HepG2 (cell line): Measurements from ENCODE around the gene TMUB1. TPM values are rescaled to one million over a fixed set of nuclear protein-coding genes. Genes with fewer than 3 reads are reported as not detected.

ENCODE experiments used
- EED ChIP-seq: sonication (generic); formaldehyde crosslinking; IDR thresholded peaks from 2 replicates; pipeline ENCODE4 v1.5.0; 2020; ENCODE audit warnings: mild to moderate bottlenecking, missing genetic modification reagents
- GATAD1 ChIP-seq: IDR thresholded peaks from 2 replicates; pipeline ENCODE4 v1.6.1; 2016; ENCODE audit warnings: missing genetic modification reagents, missing compliant biosample characterization
- HOXA3 ChIP-seq: sonication (generic); formaldehyde crosslinking; IDR thresholded peaks from 2 replicates; pipeline ENCODE4 v1.5.0; 2020; ENCODE audit warnings: missing genetic modification reagents
- IKZF4 ChIP-seq: sonication (generic); formaldehyde crosslinking; IDR thresholded peaks from 2 replicates; pipeline ENCODE4 v1.5.1; 2020; ENCODE audit warnings: borderline replicate concordance, mild to moderate bottlenecking, low read depth, missing genetic modification reagents; ENCODE audit errors: not compliant biosample characterization
- JDP2 ChIP-seq: sonication (generic); formaldehyde crosslinking; IDR thresholded peaks from 2 replicates; pipeline ENCODE4 v1.8.1; 2022; ENCODE audit warnings: missing genetic modification reagents, borderline replicate concordance
- KDM3A ChIP-seq: IDR thresholded peaks from 2 replicates; pipeline ENCODE4 v1.6.1; 2018; ENCODE audit warnings: low read depth, missing compliant biosample characterization
- KLF15 ChIP-seq: sonication (generic); formaldehyde crosslinking; IDR thresholded peaks from 2 replicates; pipeline ENCODE4 v1.8.1; 2023; ENCODE audit warnings: borderline replicate concordance, mild to moderate bottlenecking, inconsistent platforms, missing genetic modification reagents, mixed read lengths
- MTA1 ChIP-seq: sonication (generic); formaldehyde crosslinking; IDR thresholded peaks from 2 replicates; pipeline ENCODE4 v1.4.0; 2020; ENCODE audit warnings: missing genetic modification reagents, mild to moderate bottlenecking, borderline replicate concordance
- PHF5A ChIP-seq: IDR thresholded peaks from one replicate; pipeline ENCODE4 v1.6.1; 2018; ENCODE audit warnings: low read depth, missing genetic modification reagents; ENCODE audit not compliant: unreplicated experiment
- PRDM15 ChIP-seq: sonication (generic); formaldehyde crosslinking; IDR thresholded peaks from 2 replicates; pipeline ENCODE4 v1.4.0; 2020; ENCODE audit warnings: missing genetic modification reagents
- SALL1 ChIP-seq: sonication (generic); formaldehyde crosslinking; IDR thresholded peaks from 2 replicates; pipeline ENCODE4 v1.8.0; 2022; ENCODE audit warnings: mild to moderate bottlenecking, missing genetic modification reagents
- SNRNP70 ChIP-seq: fragments of 200-400 bp; formaldehyde crosslinking; IDR thresholded peaks from 2 replicates; pipeline ENCODE4 v1.6.1; 2017; ENCODE audit warnings: mild to moderate bottlenecking, low read depth, low read length, moderate library complexity
- SYNCRIP ChIP-seq: fragments of 200-400 bp; formaldehyde crosslinking; IDR thresholded peaks from 2 replicates; pipeline ENCODE4 v1.6.1; 2018; ENCODE audit warnings: mild to moderate bottlenecking, low read depth, low read length; ENCODE audit not compliant: insufficient read depth
- TEF ChIP-seq: sonication (generic); formaldehyde crosslinking; IDR thresholded peaks from 2 replicates; pipeline ENCODE4 v1.5.0; 2020; ENCODE audit warnings: missing genetic modification reagents
- ZBTB33 ChIP-seq: sonication (generic); formaldehyde crosslinking; IDR thresholded peaks from 2 replicates; pipeline ENCODE4 v1.4.0; 2020; ENCODE audit warnings: missing genetic modification reagents
- ZBTB37 ChIP-seq: sonication (generic); formaldehyde crosslinking; IDR thresholded peaks from 2 replicates; pipeline ENCODE4 v1.4.0; 2020; ENCODE audit warnings: mild to moderate bottlenecking, missing genetic modification reagents
- ZFP91 ChIP-seq: sonication (generic); formaldehyde crosslinking; IDR thresholded peaks from 2 replicates; pipeline ENCODE4 v1.9.0; 2022; ENCODE audit warnings: missing genetic modification reagents, mild to moderate bottlenecking, borderline replicate concordance
- ZNF343 ChIP-seq: sonication (generic); formaldehyde crosslinking; IDR thresholded peaks from 2 replicates; pipeline ENCODE4 v1.4.0; 2020; ENCODE audit warnings: mild to moderate bottlenecking, missing genetic modification reagents
- ZNF709 ChIP-seq: sonication (generic); formaldehyde crosslinking; IDR thresholded peaks from 2 replicates; pipeline ENCODE4 v1.5.0; 2020; ENCODE audit warnings: mild to moderate bottlenecking, missing genetic modification reagents
- polyA plus RNA-seq, 8 experiments: library from polyadenylated mRNA; depleted of rRNA in 3 of 8; stranded (reverse) in 7 of 8; unstranded in 1 of 8; fragments of >200 nt; fragmentation: Illumina TruSeq in 4 of 8; extraction: Trizol in 4 of 8; gene quantifications; 2 replicates each; pipeline versions ENCODE4 v1.2.1 to v1.2.3, GENCODE V29; 2011 to 2016; ENCODE audit warnings: low read depth in 4 of 8, missing spikeins in 1 of 8, mixed read lengths in 1 of 8; ENCODE audit not compliant: insufficient read depth in 1 of 8
- total RNA-seq, 5 experiments: library from RNA; depleted of rRNA; stranded (reverse); fragments of >200 nt; fragmentation: Illumina TruSeq; extraction: Trizol; gene quantifications; 2 replicates each; pipeline ENCODE4 v1.2.3, GENCODE V29; 2016; ENCODE audit warnings: low read depth in 1 of 5

Gene TMUB1
- total and polyA plus RNA-seq, 2 of the 13 experiments (the other 11 are each of a cell fraction or from before 2014, with no cell fraction given), result 44.8 to 51.6 TPM

- peak; percentile 80 for TF ChIP-seq ZBTB33
- TF ChIP-seq KDM3A (CRISPR knock-in tag), result 0 out of 2 replicates have a peak, but pooled peaks have one; percentile 35
- no peak for TF ChIP-seq TEF (CRISPR knock-in tag)
- no peak for TF ChIP-seq JDP2 (CRISPR knock-in tag)
- TF ChIP-seq MTA1 (CRISPR knock-in tag), result no peak
- 0 out of 2 replicates have a peak, but pooled peaks have one; percentile 30 for TF ChIP-seq ZNF709 (CRISPR knock-in tag)
- 0 out of 2 replicates have a peak, but pooled peaks have one; percentile 42 for TF ChIP-seq ZFP91 (CRISPR knock-in tag)
- TF ChIP-seq ZNF343 (CRISPR knock-in tag), result no peak
- TF ChIP-seq KLF15 (CRISPR knock-in tag), result no peak
- no peak for TF ChIP-seq EED (CRISPR knock-in tag)
- no peak; the same call in 1 of the 2 replicates for TF ChIP-seq SALL1
- TF ChIP-seq HOXA3 (CRISPR knock-in tag), result 0 out of 2 replicates have a peak, but pooled peaks have one; percentile 16
- TF ChIP-seq SNRNP70, result no peak
- TF ChIP-seq SYNCRIP, result no peak
- TF ChIP-seq PRDM15 (CRISPR knock-in tag), result no peak
- no peak for TF ChIP-seq PHF5A (CRISPR knock-in tag)
- TF ChIP-seq IKZF4 (CRISPR knock-in tag), result no peak
- peak; percentile 57; the same call in 1 of the 2 replicates for TF ChIP-seq GATAD1 (CRISPR knock-in tag)
- TF ChIP-seq ZBTB37, result no peak
Measured at GRCh38 chr7:151110941-151111645, 27.8 kb upstream of the TMUB1 start (continued).
